SK-N-SH (cell line): ENCODE measurements around the gene CAMK2B. TPM values are rescaled to one million over a fixed set of nuclear protein-coding genes. Genes with fewer than 3 reads are reported as not detected.

Experiments
- CTCF ChIA-PET: fragments of 300-600, 350-600 bp; formaldehyde crosslinking; extraction: SDS; loops from one replicate; lab custom pipeline; 2021; lab: Yijun Ruan, JAX
- POLR2A ChIA-PET: fragments of 350-600 bp; sonication (Branson Sonifier 250); formaldehyde crosslinking; extraction: SDS; loops from one replicate; lab custom pipeline; 2020; ENCODE audit warnings: antibody characterized with exemption, inconsistent platforms; lab: Yijun Ruan, JAX
- DNase-seq: peaks from one replicate; pipeline ENCODE4 v3.0.0; 2012
- H2AFZ ChIP-seq: fragments of 200-600 bp; sonication (generic); 2 replicates; pipeline ENCODE4 v1.8.1; 2016; ENCODE audit warnings: antibody characterized with exemption, mild to moderate bottlenecking, low read depth
- H3F3A ChIP-seq: fragments of 200-600 bp; sonication (generic); replicated peaks from 2 replicates; pipeline ENCODE3; 2016; ENCODE audit warnings: antibody characterized with exemption, mild to moderate bottlenecking; ENCODE audit not compliant: insufficient read depth
- H3K27ac ChIP-seq, 2 experiments: fragments of 200-500 bp in 1 of 2; fragments of 200-600 bp in 1 of 2; sonication (Bioruptor generic) in 1 of 2; sonication (generic), shearing (Covaris generic) in 1 of 2; 2 replicates each; pipeline versions ENCODE4 v1.5.1 to v1.6.1; 2014 to 2016; ENCODE audit warnings: low read depth in 2 of 2, inconsistent platforms in 1 of 2, low read length in 1 of 2, mild to moderate bottlenecking in 1 of 2, mixed read lengths in 1 of 2
- H3K27me3 ChIP-seq: fragments of 200-600 bp; sonication (generic), shearing (Covaris generic); 2 replicates; pipeline ENCODE4 v1.6.1; 2016; ENCODE audit warnings: mixed run types; ENCODE audit not compliant: insufficient read depth
- H3K36me3 ChIP-seq, 2 experiments: fragments of 200-500 bp in 1 of 2; fragments of 200-600 bp in 1 of 2; sonication (Bioruptor generic) in 1 of 2; sonication (generic) in 1 of 2; replicated peaks in 1 of 2; 2 replicates each; pipeline versions ENCODE3 to v1.5.1; 2014 to 2016; ENCODE audit warnings: low read length in 1 of 2, mild to moderate bottlenecking in 1 of 2; ENCODE audit not compliant: insufficient read depth in 2 of 2, control insufficient read depth in 1 of 2
- H3K4me1 ChIP-seq, 2 experiments: fragments of 200-500 bp in 1 of 2; fragments of 200-600 bp in 1 of 2; sonication (Bioruptor generic) in 1 of 2; sonication (generic), shearing (Covaris generic) in 1 of 2; 2 replicates each; pipeline versions ENCODE4 v1.5.1 to v1.6.1; 2014 to 2016; ENCODE audit warnings: low read depth in 1 of 2, low read length in 1 of 2, mixed run types in 1 of 2; ENCODE audit not compliant: insufficient read depth in 2 of 2, control insufficient read depth in 1 of 2
- H3K4me2 ChIP-seq: fragments of 200-600 bp; sonication (generic), shearing (Covaris generic); 2 replicates; pipeline ENCODE4 v1.6.1; 2017; ENCODE audit warnings: mixed run types
- H3K4me3 ChIP-seq, 2 experiments: fragments of 200-500 bp in 1 of 2; fragments of 200-600 bp in 1 of 2; sonication (Bioruptor generic) in 1 of 2; sonication (generic), shearing (Covaris generic) in 1 of 2; 2 replicates each; pipeline versions ENCODE4 v1.5.1 to v1.8.1; 2014 to 2016; ENCODE audit warnings: low read depth in 2 of 2, inconsistent platforms in 1 of 2, low read length in 1 of 2, mild to moderate bottlenecking in 1 of 2, mixed read lengths in 1 of 2, moderate library complexity in 1 of 2
- H3K79me2 ChIP-seq: fragments of 200-600 bp; sonication (generic); 2 replicates; pipeline ENCODE4 v1.8.1; 2017; ENCODE audit warnings: mild to moderate bottlenecking; ENCODE audit not compliant: insufficient read depth
- H3K9ac ChIP-seq: fragments of 200-600 bp; sonication (generic); 2 replicates; pipeline ENCODE4 v1.6.1; 2017; ENCODE audit warnings: mixed run types
- H3K9me2 ChIP-seq: fragments of 200-600 bp; sonication (generic); 2 replicates; pipeline ENCODE4 v1.6.1; 2017; ENCODE audit warnings: mixed run types
- H3K9me3 ChIP-seq: fragments of 200-600 bp; sonication (generic); 2 replicates; pipeline ENCODE4 v1.6.1; 2017; ENCODE audit warnings: mixed run types, mild to moderate bottlenecking, moderate library complexity
- H4K20me1 ChIP-seq: fragments of 200-600 bp; sonication (generic); 2 replicates; pipeline ENCODE4 v1.6.1; 2017; ENCODE audit warnings: mild to moderate bottlenecking, mixed run types; ENCODE audit not compliant: insufficient read depth
- CHD2 ChIP-seq: fragments of 150-350 bp; IDR thresholded peaks from 2 replicates; pipeline ENCODE4 v1.6.1; 2018; ENCODE audit warnings: low read length; ENCODE audit not compliant: partially characterized antibody
- ELF1 ChIP-seq: IDR thresholded peaks from 2 replicates; pipeline ENCODE4 v1.4.0; 2012
- EP300 ChIP-seq, 2 experiments: IDR thresholded peaks; 2 replicates each; pipeline versions ENCODE4 v1.4.0 to v1.6.1; 2012; ENCODE audit warnings: borderline replicate concordance in 1 of 2, low read depth in 1 of 2, low read length in 1 of 2
- EZH2phosphoT487 ChIP-seq: fragments of 200-600 bp; sonication (generic); IDR thresholded peaks from 2 replicates; pipeline ENCODE4 v1.6.1; 2017; ENCODE audit warnings: low read depth, mixed run types, mild to moderate bottlenecking, antibody characterized with exemption, moderate library complexity, borderline replicate concordance
- FOSL2 ChIP-seq: IDR thresholded peaks from 2 replicates; pipeline ENCODE4 v1.4.0; 2012; ENCODE audit warnings: low read depth, mild to moderate bottlenecking, moderate library complexity, borderline replicate concordance
- FOXJ3 ChIP-seq: sonication (generic); formaldehyde crosslinking; IDR thresholded peaks from 2 replicates; pipeline ENCODE4 v1.5.1; 2020; ENCODE audit warnings: mild to moderate bottlenecking, missing genetic modification reagents
- GATA2 ChIP-seq: sonication (generic); formaldehyde crosslinking; IDR thresholded peaks from 2 replicates; pipeline ENCODE4 v1.5.0; 2020; ENCODE audit warnings: mild to moderate bottlenecking, missing genetic modification reagents
- JUND ChIP-seq: IDR thresholded peaks from 2 replicates; pipeline ENCODE4 v1.4.0; 2012
- MAX ChIP-seq: IDR thresholded peaks from 2 replicates; pipeline ENCODE4 v1.4.0; 2012; ENCODE audit warnings: low read depth
- MXI1 ChIP-seq: IDR thresholded peaks from 2 replicates; pipeline ENCODE4 v1.6.1; 2012; ENCODE audit warnings: mild to moderate bottlenecking, low read depth, low read length, improper control_type of control experiment
- NFIC ChIP-seq: IDR thresholded peaks from 2 replicates; pipeline ENCODE4 v1.4.0; 2012; ENCODE audit warnings: borderline replicate concordance
- PBX3 ChIP-seq: IDR thresholded peaks from 2 replicates; pipeline ENCODE4; 2012
- POLR2AphosphoS5 ChIP-seq: IDR thresholded peaks from 2 replicates; pipeline ENCODE4 v1.6.1; 2012; ENCODE audit warnings: low read depth, low read length
- RAD21 ChIP-seq: IDR thresholded peaks from 2 replicates; pipeline ENCODE4 v1.6.1; 2012; ENCODE audit warnings: mild to moderate bottlenecking, low read length
- SIN3A ChIP-seq: IDR thresholded peaks from 2 replicates; pipeline ENCODE4 v1.6.1; 2012; ENCODE audit warnings: low read depth, mild to moderate bottlenecking, low read length, moderate library complexity, borderline replicate concordance
- SMC3 ChIP-seq: IDR thresholded peaks from 2 replicates; pipeline ENCODE4 v1.6.1; 2012; ENCODE audit warnings: low read depth, low read length, improper control_type of control experiment
- TAF1 ChIP-seq: IDR thresholded peaks from 2 replicates; pipeline ENCODE4 v1.6.1; 2012; ENCODE audit warnings: low read depth, mild to moderate bottlenecking, low read length, moderate library complexity, borderline replicate concordance
- TEAD4 ChIP-seq: IDR thresholded peaks from 2 replicates; pipeline ENCODE4 v1.4.0; 2012; ENCODE audit warnings: mild to moderate bottlenecking, borderline replicate concordance; ENCODE audit not compliant: insufficient read depth
- USF1 ChIP-seq: IDR thresholded peaks from 2 replicates; pipeline ENCODE4 v1.4.0; 2012; ENCODE audit warnings: low read depth, borderline replicate concordance
- USF2 ChIP-seq: fragments of 150-350 bp; IDR thresholded peaks from 2 replicates; pipeline ENCODE4 v1.6.1; 2017; ENCODE audit warnings: antibody characterized with exemption, low read length, low read depth, borderline replicate concordance
- WGBS: methylation state at CpG from one replicate; pipeline ENCODE4 v1.1.6; 2017; ENCODE audit warnings: low lambda C conversion rate; 5-methylcytosine and 5-hydroxymethylcytosine counted together
- polyA plus RNA-seq, 3 experiments: library from polyadenylated mRNA; depleted of rRNA; stranded (reverse); fragments of >200 nt; gene quantifications; 2 replicates each; pipeline ENCODE4 v1.2.3, GENCODE V29; 2012

The CAMK2B gene
- polyA plus RNA-seq, 1 of the 3 experiments (the other 2 are of a cell fraction): 0.20 TPM

GRCh38 chr7:44206008-44206407, 119.4 kb downstream of the CAMK2B start:
- peaks cover 75 to 78% of the 10 kb centered on the region in 2 experiments for H3K36me3 ChIP-seq
- no peak overlapping the region for H3K4me3 ChIP-seq
- 97% methylated on average over 5 of the region's 5 CpGs for WGBS
- no peak overlapping the region for H2AFZ ChIP-seq
- H3K9me3 ChIP-seq: no peaks in the 10 kb centered on the region
- peaks cover 5 to 16% of the 10 kb centered on the region in 2 experiments; a peak in 2 of 4 replicates for H3K4me1 ChIP-seq
- peaks cover under 1% of the 10 kb centered on the region for H3F3A ChIP-seq
- peaks cover 57% of the 10 kb centered on the region for H4K20me1 ChIP-seq
- no peaks in the 10 kb centered on the region for H3K27me3 ChIP-seq
- H3K4me2 ChIP-seq: no peak overlapping the region
- H3K9me2 ChIP-seq: no peaks in the 10 kb centered on the region
- ChIA-PET POLR2A (no interaction called here), CTCF (interaction anchor here (1.0 to 2.1 kb wide), 4 partner anchors 9 to 31 kb away, joined by 3 to 5 read pairs (median 4); no protein-coding TSS in a partner anchor)
- H3K9ac ChIP-seq: no peak overlapping the region
- H3K27ac ChIP-seq: no peak overlapping the region
- DNase-seq: no peak
- H3K79me2 ChIP-seq: peaks cover 64% of the 10 kb centered on the region
- TF ChIP-seq MAX: no peak
- no peak for TF ChIP-seq USF2
- no peak for TF ChIP-seq TEAD4
- no peak for TF ChIP-seq POLR2AphosphoS5
- TF ChIP-seq PBX3: no peak
- TF ChIP-seq SMC3: no peak
- no peak for TF ChIP-seq FOSL2
- no peak for TF ChIP-seq NFIC
- no peak for TF ChIP-seq FOXJ3 (CRISPR knock-in tag)
- TF ChIP-seq ELF1: no peak
- TF ChIP-seq USF1: no peak

- no peak for TF ChIP-seq POLR2AphosphoS5
- TF ChIP-seq TEAD4: no peak
- TF ChIP-seq CHD2: no peak
- no peak for TF ChIP-seq USF2
- TF ChIP-seq SIN3A: no peak
- no peak for TF ChIP-seq EZH2phosphoT487
- TF ChIP-seq EP300 (IDR thresholded peaks at IDR 0.05; ENCODE audit: borderline replicate concordance in 1 of 2, low read depth in 1 of 2, low read length in 1 of 2): no peak
- TF ChIP-seq GATA2: no peak
- TF ChIP-seq MXI1: no peak; the same call in 1 of the 2 replicates
- no peak for TF ChIP-seq TAF1
- no peak for TF ChIP-seq SMC3
- no peak for TF ChIP-seq JUND
- no peak for TF ChIP-seq RAD21
- no peaks in the 10 kb centered on the region for H3K9me2 ChIP-seq
- no peak for DNase-seq
- peaks cover 6% of the 10 kb centered on the region; the same call in 1 of the 2 replicates for H3K27me3 ChIP-seq
- H4K20me1 ChIP-seq: peaks cover 52% of the 10 kb centered on the region
- no peak overlapping the region for H2AFZ ChIP-seq
- H3F3A ChIP-seq: no peaks in the 10 kb centered on the region
- WGBS: 2% methylated on average over 8 of the region's 8 CpGs
- H3K4me3 ChIP-seq: peak overlapping the region; percentile 92 to 99
- CTCF ChIA-PET: interaction anchor here (0.6 to 3.2 kb wide), 20 partner anchors 9 to 363 kb away, joined by 3 to 32 read pairs (median 4); partner anchors contain the start of gene POLD2
- H3K27ac ChIP-seq: peak overlapping the region; percentile 80 to 85
- peaks cover 5 to 16% of the 10 kb centered on the region in 2 experiments; a peak in 2 of 4 replicates for H3K4me1 ChIP-seq
- peak overlapping the region; percentile 93 for H3K4me2 ChIP-seq
- POLR2A ChIA-PET: interaction anchor here (1.3 to 1.8 kb wide), 2 partner anchors 121 to 288 kb away, joined by 4 to 5 read pairs; partner anchors contain the start of gene NUDCD3
- H3K9ac ChIP-seq: peak overlapping the region; percentile 97
- no peaks in the 10 kb centered on the region for H3K9me3 ChIP-seq
- peaks cover 35 to 37% of the 10 kb centered on the region in 2 experiments for H3K36me3 ChIP-seq
- H3K79me2 ChIP-seq: peaks cover 58% of the 10 kb centered on the region
These were observed 123.6 kb downstream of the CAMK2B start for GRCh38 chr7:44201813-44202212.
